Measurements from ENCODE around the gene IPO8.

GRCh38 chr12:30635385-30635784 is 60.3 kb downstream of the IPO8 start:
- TF ChIP-seq CTCF (IDR thresholded peaks at IDR 0.05), result no peak
- no peak for TF ChIP-seq POLR2A (IDR thresholded peaks at IDR 0.05)
